HG03460 (cell line): ENCODE data around the gene CD300C.
"Not testable (repeated sequence)": the region's sequence is repeated elsewhere in the genome, so short reads cannot be mapped to it uniquely, and the experiment has no call there.

ENCODE experiments used
- ATAC-seq: cut with Tn5 transposase; IDR thresholded peaks from one replicate; pipeline ENCODE4 v1.9.1; 2021; ENCODE audit not compliant: unreplicated experiment

CD300C gene

GRCh38 chr17:74563358-74563757, 17.4 kb upstream of the CD300C start:
- no peak for ATAC-seq

GRCh38 chr17:74561586-74561985, 15.7 kb upstream of the CD300C start:
- ATAC-seq: no peak

- ATAC-seq: no peak
Measured at GRCh38 chr17:74558882-74559519, 13.1 kb upstream of the CD300C start.

GRCh38 chr17:74558402-74558801, 12.5 kb upstream of the CD300C start:
- not testable (repeated sequence) for ATAC-seq

- no peak for ATAC-seq
Measured at GRCh38 chr17:74555427-74555940, 9.6 kb upstream of the CD300C start.

- no peak for ATAC-seq
Measured at GRCh38 chr17:74554909-74555308, 9.0 kb upstream of the CD300C start.

GRCh38 chr17:74552037-74552436, 6.1 kb upstream of the CD300C start:
- no peak for ATAC-seq

- ATAC-seq: no peak
Measured at GRCh38 chr17:74550602-74551001, 4.7 kb upstream of the CD300C start.

GRCh38 chr17:74549343-74549742, 3.4 kb upstream of the CD300C start:
- ATAC-seq: no peak

- ATAC-seq: no peak
Measured at GRCh38 chr17:74547736-74548135, 1.8 kb upstream of the CD300C start.

- ATAC-seq: no peak
Measured at GRCh38 chr17:74547264-74547663, 1.3 kb upstream of the CD300C start.

GRCh38 chr17:74546586-74546985, 671 bp upstream of the CD300C start:
- no peak for ATAC-seq

GRCh38 chr17:74544991-74545842, 698 bp downstream of the CD300C start:
- ATAC-seq: no peak

- ATAC-seq: no peak
Measured at GRCh38 chr17:74543891-74544760, 1.8 kb downstream of the CD300C start.

- no peak for ATAC-seq
Measured at GRCh38 chr17:74543406-74543805, 2.5 kb downstream of the CD300C start.

- no peak for ATAC-seq
Measured at GRCh38 chr17:74542727-74543383, 3.1 kb downstream of the CD300C start.

GRCh38 chr17:74542166-74542565, 3.7 kb downstream of the CD300C start:
- no peak for ATAC-seq

GRCh38 chr17:74541176-74542111, 4.5 kb downstream of the CD300C start:
- no peak for ATAC-seq

GRCh38 chr17:74539281-74539820, 6.6 kb downstream of the CD300C start:
- ATAC-seq: no peak
